Activated T-cell treated with anti-CD3 and anti-CD28 coated beads, Interleukin-2, amount 50 U/mL, for 48 hours (primary cell): ENCODE data around the gene FAHD2A.
"Not testable (repeated sequence)": the region's sequence is repeated elsewhere in the genome, so short reads cannot be mapped to it uniquely, and the experiment has no call there.

ENCODE experiments used
- DNase-seq, 2 experiments: peaks; one replicate each; pipeline ENCODE4 v3.0.0-alpha.2; 2020

Gene FAHD2A

GRCh38 chr2:95442474-95443099, 40.1 kb downstream of the FAHD2A start:
- DNase-seq: not testable (repeated sequence)

DNA sequence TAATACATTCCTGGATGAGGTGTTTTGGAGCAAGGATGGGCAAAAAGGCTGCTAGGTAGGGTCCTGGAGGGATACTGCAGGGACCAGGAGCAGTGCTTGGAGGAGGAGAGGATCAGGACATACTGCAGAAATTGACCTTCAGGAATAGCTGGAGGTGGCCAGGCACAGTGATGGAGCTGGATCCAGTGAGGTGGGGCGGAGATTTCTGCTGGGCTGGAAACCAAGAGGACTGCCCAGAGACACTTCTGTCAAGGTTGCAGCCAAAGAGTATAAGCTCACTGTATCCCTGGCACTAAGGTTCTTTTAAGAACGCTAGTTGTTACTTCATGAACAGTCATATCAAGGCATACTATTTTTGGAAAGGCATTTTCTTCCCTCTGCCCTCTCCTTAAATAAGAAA, 42.8 kb downstream of the FAHD2A start:
- DNase-seq: not testable (repeated sequence)

- DNase-seq: not testable (repeated sequence)
These were observed 60.8 kb downstream of the FAHD2A start for GRCh38 chr2:95463292-95463691.
